Esophagus (tissue), 2 donors: Measurements from ENCODE around the gene POF1B. TPM values are rescaled to one million over a fixed set of nuclear protein-coding genes. Genes with fewer than 3 reads are reported as not detected.
A peak's percentile ranks its signal among the peaks of the same experiment; 100 is the strongest.

Experiments used
- H3K27ac ChIP-seq, 2 donors: one replicate each; pipeline ENCODE4 v1.5.1; 2013; ENCODE audit warnings: low read depth in 2 of 2, mild to moderate bottlenecking in 2 of 2, inconsistent platforms in 1 of 2, low read length in 1 of 2, moderate library complexity in 1 of 2
- H3K27me3 ChIP-seq, 2 donors: one replicate each; pipeline ENCODE4 v1.6.1; 2013; ENCODE audit warnings: low read length in 2 of 2, control low read depth in 1 of 2, mild to moderate bottlenecking in 1 of 2; ENCODE audit not compliant: insufficient read depth in 2 of 2, control insufficient read depth in 1 of 2
- H3K36me3 ChIP-seq, 2 donors: one replicate each; pipeline ENCODE4 v1.6.1; 2013; ENCODE audit warnings: low read length in 1 of 2; ENCODE audit not compliant: control insufficient read depth in 2 of 2, insufficient read depth in 2 of 2
- H3K4me1 ChIP-seq, 2 donors: one replicate each; pipeline ENCODE4 v1.6.1; 2013; ENCODE audit warnings: low read length in 1 of 2; ENCODE audit not compliant: control insufficient read depth in 2 of 2, insufficient read depth in 2 of 2
- H3K4me3 ChIP-seq, 2 donors: one replicate each; pipeline ENCODE4 v1.5.1; 2013; ENCODE audit warnings: low read length in 2 of 2, mild to moderate bottlenecking in 2 of 2, low read depth in 1 of 2, moderate library complexity in 1 of 2
- H3K9me3 ChIP-seq, 2 donors: one replicate each; pipeline ENCODE4 v1.6.1; 2013; ENCODE audit warnings: mild to moderate bottlenecking in 2 of 2, low read depth in 1 of 2, low read length in 1 of 2, moderate library complexity in 1 of 2; ENCODE audit not compliant: control insufficient read depth in 2 of 2, insufficient read depth in 1 of 2
- WGBS, 2 donors: extraction: QIAGEN DNeasy Blood & Tissue Kit; methylation state at CpG; one replicate each; pipeline ENCODE4 v1.1.7; 2013; 5-methylcytosine and 5-hydroxymethylcytosine counted together
- polyA plus RNA-seq, 2 donors: library from polyadenylated mRNA; stranded (reverse); fragments of 200-250 nt; gene quantifications; one replicate each; pipeline ENCODE4 v1.2.3, GENCODE V29; 2013
- donor health status: healthy with polysubstance abuse.
- donor health status: Bipolar disorder and iron deficiency.

POF1B gene, protein sequence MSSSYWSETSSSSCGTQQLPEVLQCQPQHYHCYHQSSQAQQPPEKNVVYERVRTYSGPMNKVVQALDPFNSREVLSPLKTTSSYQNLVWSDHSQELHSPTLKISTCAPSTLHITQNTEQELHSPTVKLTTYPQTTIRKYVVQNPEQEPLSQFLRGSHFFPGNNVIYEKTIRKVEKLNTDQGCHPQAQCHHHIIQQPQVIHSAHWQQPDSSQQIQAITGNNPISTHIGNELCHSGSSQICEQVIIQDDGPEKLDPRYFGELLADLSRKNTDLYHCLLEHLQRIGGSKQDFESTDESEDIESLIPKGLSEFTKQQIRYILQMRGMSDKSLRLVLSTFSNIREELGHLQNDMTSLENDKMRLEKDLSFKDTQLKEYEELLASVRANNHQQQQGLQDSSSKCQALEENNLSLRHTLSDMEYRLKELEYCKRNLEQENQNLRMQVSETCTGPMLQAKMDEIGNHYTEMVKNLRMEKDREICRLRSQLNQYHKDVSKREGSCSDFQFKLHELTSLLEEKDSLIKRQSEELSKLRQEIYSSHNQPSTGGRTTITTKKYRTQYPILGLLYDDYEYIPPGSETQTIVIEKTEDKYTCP
- polyA plus RNA-seq: 10 to 100 TPM; 24.7 to 25.4 TPM

DNA sequence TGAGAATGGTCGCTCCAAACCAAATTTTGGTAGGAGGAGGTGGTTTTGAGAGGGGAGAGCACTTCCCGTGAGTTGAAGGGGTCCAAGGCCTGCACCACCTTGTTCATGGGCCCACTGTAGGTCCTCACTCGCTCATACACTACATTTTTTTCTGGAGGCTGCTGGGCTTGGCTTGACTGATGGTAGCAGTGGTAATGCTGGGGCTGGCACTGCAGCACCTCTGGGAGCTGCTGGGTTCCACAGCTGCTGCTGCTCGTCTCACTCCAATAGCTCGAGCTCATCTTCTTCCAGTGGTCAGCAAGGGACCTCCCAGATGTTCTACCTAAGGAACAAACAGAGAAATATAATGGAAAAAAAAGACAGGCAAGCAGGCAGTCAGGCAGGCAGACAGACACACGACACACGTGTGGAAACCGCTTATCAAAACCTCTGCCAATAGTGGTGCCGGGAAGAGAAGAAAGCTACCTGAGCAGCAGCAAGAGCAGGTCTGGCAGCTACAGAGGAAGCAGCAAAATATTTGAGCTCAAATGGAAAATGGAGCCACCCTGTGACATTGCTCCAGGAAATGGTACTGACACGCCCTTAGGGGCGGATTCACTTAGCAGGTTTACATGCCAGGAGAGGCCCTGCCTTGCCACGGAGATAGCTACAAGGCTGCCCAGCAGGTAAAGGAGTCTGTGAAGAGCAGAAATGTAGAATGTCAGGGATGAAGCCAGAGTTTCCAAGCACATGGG is at the start of gene POF1B:
POF1B (minus strand) TSS at position 492 of the 734 bp plus-strand sequence; CDS start at position 281, 211 bp downstream.
- H3K4me1 ChIP-seq: no peaks in the 10 kb centered on the region
- no peaks in the 10 kb centered on the region for H3K9me3 ChIP-seq
- H3K4me3 ChIP-seq: peak within 1 kb of the TSS; percentile 48 to 55
- WGBS, 2 donors: 36% methylated on average over 12 of the region's 12 CpGs
- no peaks in the 10 kb centered on the region for H3K27me3 ChIP-seq
- no peaks in the 10 kb centered on the region for H3K36me3 ChIP-seq
- peak within 1 kb of the TSS; percentile 65 to 86 for H3K27ac ChIP-seq

DNA sequence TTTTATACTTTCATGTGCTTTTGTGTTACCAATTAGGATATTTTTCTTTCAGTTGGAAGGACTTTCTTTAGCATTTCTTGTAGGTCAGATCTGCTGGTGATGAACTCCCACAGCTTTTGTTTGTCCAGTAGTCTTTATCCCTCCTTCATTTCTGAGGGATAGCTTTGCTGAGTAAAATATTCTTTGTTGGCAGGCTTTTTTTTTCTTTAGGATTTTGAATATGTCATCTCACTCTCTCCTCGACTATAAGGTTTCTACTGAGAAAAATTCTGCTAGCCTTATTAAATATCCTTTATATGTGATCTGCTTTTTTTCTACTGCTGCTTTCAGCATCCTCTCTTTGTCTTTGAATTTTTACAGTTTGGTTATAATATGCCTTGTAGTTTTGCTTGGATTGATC is 49.6 kb upstream of the POF1B start:
- 54 to 84% methylated on average over 1 of the region's 1 CpG for WGBS, 2 donors
- no peak overlapping the region for H3K4me3 ChIP-seq
- H3K36me3 ChIP-seq: no peaks in the 10 kb centered on the region
- H3K27me3 ChIP-seq: no peaks in the 10 kb centered on the region
- no peaks in the 10 kb centered on the region for H3K4me1 ChIP-seq
- H3K9me3 ChIP-seq: no peaks in the 10 kb centered on the region
- H3K27ac ChIP-seq: no peak overlapping the region

DNA sequence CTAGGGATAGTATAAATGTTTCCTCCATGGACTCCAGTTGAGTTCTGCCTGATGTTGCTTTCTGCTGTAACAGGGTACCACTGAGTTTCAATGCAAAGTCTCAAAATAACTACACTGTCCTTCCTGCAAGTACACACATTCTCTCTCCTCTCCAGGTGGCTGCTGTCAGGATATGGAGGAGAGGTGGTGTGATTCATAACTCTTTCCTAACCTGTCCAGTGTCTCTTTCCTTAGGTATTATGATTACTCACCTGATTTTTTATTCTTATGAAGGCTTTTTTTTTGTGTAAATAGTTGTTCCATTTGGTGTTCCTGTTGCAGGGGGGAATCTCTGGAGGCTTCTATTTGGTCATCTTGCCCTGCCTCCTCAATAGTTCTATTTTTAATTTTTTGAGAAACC is 39.8 kb upstream of the POF1B start:
- peaks cover 0 to 2% of the 10 kb centered on the region in 2 donors for H3K9me3 ChIP-seq
- no peak overlapping the region for H3K4me3 ChIP-seq
- no peak overlapping the region for H3K27ac ChIP-seq
- H3K4me1 ChIP-seq: no peaks in the 10 kb centered on the region
- no peaks in the 10 kb centered on the region for H3K27me3 ChIP-seq
- no peaks in the 10 kb centered on the region for H3K36me3 ChIP-seq

DNA sequence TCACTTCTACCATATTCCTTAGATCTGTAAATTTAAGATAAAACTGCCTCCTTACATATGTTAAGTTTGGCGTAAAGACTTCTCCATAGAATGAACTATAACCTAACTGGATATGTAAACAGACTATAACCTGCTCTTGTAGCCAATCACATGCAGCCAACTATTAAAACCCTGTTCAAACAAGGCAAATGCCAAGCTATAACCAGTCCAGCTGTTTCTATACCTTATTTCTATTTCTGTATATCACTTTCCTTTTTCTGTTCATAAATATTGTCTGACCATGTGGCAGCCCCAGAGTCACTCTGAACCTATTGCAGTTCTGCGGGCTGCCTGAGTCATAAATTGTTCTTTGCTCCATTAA is 12.4 kb upstream of the POF1B start:
- H3K9me3 ChIP-seq: no peaks in the 10 kb centered on the region
- H3K27ac ChIP-seq: no peak overlapping the region
- H3K36me3 ChIP-seq: no peaks in the 10 kb centered on the region
- WGBS, 2 donors: 78 to 85% methylated on average over 2 of the region's 2 CpGs
- no peaks in the 10 kb centered on the region for H3K27me3 ChIP-seq
- no peak overlapping the region for H3K4me3 ChIP-seq
- H3K4me1 ChIP-seq: no peaks in the 10 kb centered on the region

DNA sequence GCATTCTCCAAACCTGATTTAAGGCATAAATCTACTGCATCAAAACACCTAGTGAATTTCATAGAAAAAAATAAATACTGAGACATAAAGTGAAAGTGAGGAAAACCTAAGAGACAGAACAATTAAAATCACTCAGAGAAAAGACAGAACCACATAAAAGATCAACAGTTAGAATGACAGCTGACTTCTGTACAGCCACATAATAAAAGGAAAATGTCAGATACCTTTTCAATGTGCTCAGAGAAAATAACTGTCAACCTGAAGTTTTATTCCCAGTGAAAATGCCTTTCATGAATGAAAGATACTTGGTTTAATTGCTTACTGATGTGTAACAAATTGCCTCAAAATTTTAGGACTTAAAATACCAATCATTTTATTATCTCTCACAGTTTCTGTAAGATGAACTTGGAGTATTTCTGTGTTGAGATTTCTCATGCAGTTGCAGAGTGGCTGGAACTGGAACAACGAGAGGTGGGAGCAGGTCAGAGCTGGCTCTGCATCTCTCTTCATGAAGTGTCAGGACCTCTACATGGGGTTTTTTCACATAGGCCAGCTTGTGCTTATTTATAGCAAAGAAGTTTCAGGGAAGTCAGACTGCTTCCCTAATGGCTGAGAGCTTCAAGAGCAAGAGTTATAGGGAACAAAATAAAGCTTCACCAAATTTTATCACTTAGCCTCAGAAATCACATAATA is 11.9 kb upstream of the POF1B start:
- no peak overlapping the region for H3K27ac ChIP-seq
- H3K4me1 ChIP-seq: no peaks in the 10 kb centered on the region
- H3K4me3 ChIP-seq: no peak overlapping the region
- H3K27me3 ChIP-seq: no peaks in the 10 kb centered on the region
- WGBS, 2 donors: 45 to 47% methylated on average over 1 of the region's 1 CpG
- H3K36me3 ChIP-seq: no peaks in the 10 kb centered on the region
- H3K9me3 ChIP-seq: no peaks in the 10 kb centered on the region

DNA sequence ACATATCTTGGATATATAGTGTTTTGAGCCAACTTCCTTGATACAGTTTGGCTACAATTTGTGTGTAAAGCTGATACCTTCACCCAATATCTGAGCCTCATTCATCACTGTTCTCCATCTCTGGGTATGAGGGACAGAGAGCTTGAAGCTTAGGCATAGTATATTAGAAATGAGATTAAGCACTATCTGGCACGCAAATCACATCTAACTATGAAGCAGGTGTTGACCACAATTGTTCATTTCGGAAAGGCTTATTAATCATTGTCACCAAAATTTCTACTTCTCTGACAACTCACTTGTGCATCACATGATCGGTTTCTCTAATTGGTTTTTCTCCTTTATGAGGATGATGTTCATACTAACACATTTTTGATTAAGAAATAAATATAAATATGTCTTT is 2.1 kb upstream of the POF1B start:
- 59 to 76% methylated on average over 3 of the region's 3 CpGs for WGBS, 2 donors
- Histone ChIP-seq H3K27me3 (no peaks in the 10 kb centered on the region), H3K27ac (no peak overlapping the region), H3K36me3 (no peaks in the 10 kb centered on the region), H3K4me1 (no peaks in the 10 kb centered on the region), H3K9me3 (no peaks in the 10 kb centered on the region), H3K4me3 (no peak overlapping the region)

DNA sequence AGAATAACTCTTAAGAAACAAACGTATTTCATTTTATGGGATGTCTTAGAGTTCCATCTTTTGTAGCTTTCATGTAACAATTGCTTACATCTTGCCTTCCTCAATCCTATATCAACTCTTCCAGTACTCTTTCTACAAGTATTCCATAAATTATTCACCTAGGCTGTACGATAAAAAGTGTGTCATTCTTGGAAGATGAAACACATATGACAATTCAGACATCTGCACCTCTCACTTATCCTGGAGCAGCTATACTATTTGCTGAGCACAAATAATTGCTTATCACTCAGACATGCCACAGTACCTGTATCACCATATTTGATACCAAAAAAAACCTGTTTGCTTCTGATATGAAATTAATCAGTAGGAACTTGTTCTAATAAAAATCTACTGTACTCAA is 1.0 kb downstream of the POF1B start:
- Histone ChIP-seq H3K4me1 (no peaks in the 10 kb centered on the region), H3K9me3 (no peaks in the 10 kb centered on the region), H3K36me3 (no peaks in the 10 kb centered on the region), H3K27ac (no peak overlapping the region), H3K27me3 (no peaks in the 10 kb centered on the region), H3K4me3 (peak overlapping the region in 1 of 2 donors; percentile 48)
- 34 to 39% methylated on average over 2 of the region's 2 CpGs for WGBS, 2 donors

DNA sequence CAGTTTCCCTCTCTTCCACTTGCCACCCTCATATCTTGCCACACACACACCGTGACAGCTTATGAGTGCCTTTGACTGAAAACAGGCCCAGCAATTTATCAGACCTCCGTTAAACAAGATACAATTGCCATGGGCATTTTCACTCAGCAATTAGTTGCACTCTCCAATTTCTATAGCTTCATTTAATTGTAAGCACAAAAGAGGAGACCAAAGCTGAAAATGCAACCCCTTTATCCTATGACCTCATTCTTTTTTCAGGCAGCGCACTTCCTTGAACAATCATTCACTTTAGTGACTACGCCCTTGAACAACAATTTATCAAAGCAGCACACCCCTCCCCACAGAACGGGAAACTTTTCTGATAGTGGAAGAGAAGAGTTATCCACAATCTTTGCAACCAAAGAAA is 4.1 kb downstream of the POF1B start:
- Histone ChIP-seq H3K4me1 (no peaks in the 10 kb centered on the region), H3K27me3 (no peaks in the 10 kb centered on the region), H3K4me3 (peak overlapping the region in 1 of 2 donors; percentile 33), H3K36me3 (no peaks in the 10 kb centered on the region), H3K9me3 (no peaks in the 10 kb centered on the region), H3K27ac (peak overlapping the region; percentile 30 to 60)
- 16 to 25% methylated on average over 5 of the region's 5 CpGs for WGBS, 2 donors

DNA sequence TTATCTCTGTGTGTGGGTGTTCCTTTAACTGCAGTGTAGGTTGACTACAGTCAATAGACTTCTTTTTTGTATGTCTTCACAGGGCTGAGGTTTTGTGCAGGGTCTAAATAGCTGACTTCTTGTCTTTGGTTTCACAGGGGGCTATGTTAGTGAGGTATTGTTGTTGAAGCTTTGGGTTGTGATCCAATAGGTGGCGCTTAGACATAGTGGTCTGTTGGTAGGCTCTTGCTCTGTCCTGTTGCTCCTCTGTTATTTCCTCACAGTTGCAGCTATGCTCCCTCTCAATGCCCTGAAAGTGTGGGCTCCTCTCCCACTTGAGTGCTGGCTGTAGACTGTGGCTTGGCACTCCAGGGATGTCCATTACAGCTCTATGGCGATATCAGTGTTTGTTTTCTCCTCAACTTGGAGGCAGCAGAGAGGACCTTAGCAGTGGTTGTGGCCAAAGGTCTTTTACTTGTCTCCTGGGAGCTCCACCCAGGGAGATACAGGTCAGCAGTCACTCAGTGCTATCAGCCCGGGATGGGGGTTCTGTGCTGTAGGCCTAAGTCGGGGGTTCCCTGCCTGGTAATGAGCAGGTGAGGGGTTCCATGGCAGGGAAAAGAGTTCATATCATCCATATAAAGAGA is 14.0 kb downstream of the POF1B start:
- WGBS, 2 donors: 57 to 78% methylated on average over 4 of the region's 4 CpGs
- Histone ChIP-seq H3K27ac (no peak overlapping the region), H3K36me3 (no peaks in the 10 kb centered on the region), H3K27me3 (no peaks in the 10 kb centered on the region), H3K4me3 (no peak overlapping the region), H3K4me1 (no peaks in the 10 kb centered on the region), H3K9me3 (peaks cover 0 to 2% of the 10 kb centered on the region in 2 donors)
